HL-60/S4 treated with phorbol 12-myristate 13-acetate at 8.2 ng/mL for 4 days and 3 days (cell line): Measurements from ENCODE around the gene TCN1.
"Not testable (repeated sequence)": the region's sequence is repeated elsewhere in the genome, so short reads cannot be mapped to it uniquely, and the experiment has no call there.

Source experiments
- in situ Hi-C: fragments of 300-500 bp; cut with MboI; formaldehyde crosslinking; loops from 2 replicates; pipeline ENCODE4 v1.15.0; 2022; ENCODE audit warnings: low sequenced_read_pairs

Gene TCN1

GRCh38 chr11:59866397-59866796, at the start of gene TCN1:
TCN1 (minus strand) TSS chr11:59866487; CDS start chr11:59866470, 17 bp downstream.
- in situ Hi-C loops: no loop called here

- in situ Hi-C loops: not testable (repeated sequence)
These were observed 37.3 kb upstream of the TCN1 start for GRCh38 chr11:59903569-59903968.

- in situ Hi-C loops: no loop called here
These were observed 35.0 kb upstream of the TCN1 start for GRCh38 chr11:59901306-59901705.

- in situ Hi-C loops: no loop called here
These were observed 34.3 kb upstream of the TCN1 start for GRCh38 chr11:59900366-59901126.

- in situ Hi-C loops: no loop called here
These were observed 33.2 kb upstream of the TCN1 start for GRCh38 chr11:59899532-59899931.

- in situ Hi-C loops: no loop called here
These were observed 32.4 kb upstream of the TCN1 start for GRCh38 chr11:59898650-59899049.

GRCh38 chr11:59898046-59898445, 31.8 kb upstream of the TCN1 start:
- in situ Hi-C loops: no loop called here

GRCh38 chr11:59894616-59895015, 28.3 kb upstream of the TCN1 start:
- in situ Hi-C loops: no loop called here

- in situ Hi-C loops: no loop called here
These were observed 25.5 kb upstream of the TCN1 start for GRCh38 chr11:59891781-59892181.

GRCh38 chr11:59887156-59887555, 20.9 kb upstream of the TCN1 start:
- in situ Hi-C loops: not testable (repeated sequence)

GRCh38 chr11:59883597-59883996, 17.3 kb upstream of the TCN1 start:
- in situ Hi-C loops: no loop called here

- in situ Hi-C loops: no loop called here
These were observed 13.3 kb upstream of the TCN1 start for GRCh38 chr11:59879567-59879966.

- in situ Hi-C loops: no loop called here
These were observed 12.3 kb upstream of the TCN1 start, which contains the start of gene OOSP3 for GRCh38 chr11:59878575-59878974. OOSP3 (plus strand) TSS chr11:59878782; CDS start chr11:59878809, 27 bp downstream.

GRCh38 chr11:59877784-59878183, 11.5 kb upstream of the TCN1 start:
- in situ Hi-C loops: no loop called here

GRCh38 chr11:59877325-59877724, 11.0 kb upstream of the TCN1 start:
- in situ Hi-C loops: no loop called here

GRCh38 chr11:59875856-59876519, 9.7 kb upstream of the TCN1 start:
- in situ Hi-C loops: no loop called here

GRCh38 chr11:59872076-59872475, 5.8 kb upstream of the TCN1 start:
- in situ Hi-C loops: no loop called here

GRCh38 chr11:59867946-59868345, 1.7 kb upstream of the TCN1 start:
- in situ Hi-C loops: no loop called here

GRCh38 chr11:59866836-59867235, 549 bp upstream of the TCN1 start:
- in situ Hi-C loops: no loop called here

GRCh38 chr11:59865031-59865430, 1.3 kb downstream of the TCN1 start:
- in situ Hi-C loops: no loop called here

GRCh38 chr11:59862252-59862651, 4.0 kb downstream of the TCN1 start:
- in situ Hi-C loops: no loop called here

- in situ Hi-C loops: no loop called here
These were observed 6.6 kb downstream of the TCN1 start for GRCh38 chr11:59859673-59860072.
